Dermis microvascular lymphatic vessel endothelial cell (primary cell): ENCODE data around the gene RDH11. TPM values are rescaled to one million over a fixed set of nuclear protein-coding genes. Genes with fewer than 3 reads are reported as not detected.

Experiments used
- DNase-seq, 2 donors: peaks; one replicate each; pipeline versions ENCODE4 v3.0.0 to v3.0.0-alpha.2; 2010; ENCODE audit warnings: low read depth in 2 of 2
- total RNA-seq: library from RNA; depleted of rRNA; stranded (reverse); fragments of >200 nt; gene quantifications from 2 replicates; pipeline ENCODE4 v1.2.1, GENCODE V29; 2014

Gene RDH11
- total RNA-seq, 1 donor from 2014 or later = 84.6 TPM

DNA sequence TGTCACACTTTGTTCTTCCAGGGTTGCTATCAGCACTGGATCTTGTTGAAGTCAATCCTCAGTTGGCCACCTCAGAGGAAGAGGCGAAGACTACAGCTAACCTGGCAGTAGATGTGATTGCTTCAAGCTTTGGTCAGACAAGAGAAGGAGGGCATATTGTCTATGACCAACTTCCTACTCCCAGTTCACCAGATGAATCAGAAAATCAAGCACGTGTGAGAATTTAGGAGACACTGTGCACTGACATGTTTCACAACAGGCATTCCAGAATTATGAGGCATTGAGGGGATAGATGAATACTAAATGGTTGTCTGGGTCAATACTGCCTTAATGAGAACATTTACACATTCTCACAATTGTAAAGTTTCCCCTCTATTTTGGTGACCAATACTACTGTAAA lies 44.9 kb downstream of the RDH11 start:
- no peak for DNase-seq

DNA sequence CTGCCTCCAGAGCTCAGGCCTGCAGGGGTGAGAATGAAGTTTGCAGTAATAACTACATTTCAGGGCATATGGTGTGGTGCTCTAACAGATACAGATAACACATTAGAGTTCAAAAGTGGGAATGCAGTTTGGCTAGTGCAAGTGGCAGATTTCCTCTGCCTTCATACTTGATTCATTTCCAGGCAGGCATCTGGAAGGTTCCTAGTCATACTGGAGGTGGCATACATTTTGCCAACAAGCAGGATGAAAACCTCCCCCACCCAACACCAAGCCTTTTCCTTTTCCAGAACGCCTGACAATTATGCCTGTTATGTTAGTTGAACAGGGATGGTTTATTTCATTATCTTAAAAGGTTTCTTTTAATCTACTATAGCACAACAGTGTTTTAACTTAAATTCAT lies 45.4 kb downstream of the RDH11 start:
- no peak for DNase-seq

DNA sequence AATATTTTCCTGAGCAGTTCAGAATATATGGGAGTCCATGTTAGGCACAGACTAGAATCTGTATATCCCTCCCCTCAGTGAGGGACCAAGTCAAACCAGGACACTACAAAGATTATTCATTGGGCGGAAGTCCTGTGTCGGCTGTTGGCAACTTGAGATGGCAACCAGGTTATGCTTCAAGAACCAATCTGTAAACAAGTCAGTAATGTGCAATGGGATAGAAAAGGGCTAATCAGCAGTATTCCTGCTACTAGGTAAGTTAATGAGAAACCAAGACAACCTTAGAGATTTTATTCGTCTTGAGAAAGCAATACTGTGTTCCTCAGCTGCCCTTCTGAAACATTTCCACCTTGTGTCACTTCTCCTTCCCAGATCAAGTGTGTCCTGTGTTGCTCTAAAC lies 49.4 kb downstream of the RDH11 start:
- DNase-seq = no peak

DNA sequence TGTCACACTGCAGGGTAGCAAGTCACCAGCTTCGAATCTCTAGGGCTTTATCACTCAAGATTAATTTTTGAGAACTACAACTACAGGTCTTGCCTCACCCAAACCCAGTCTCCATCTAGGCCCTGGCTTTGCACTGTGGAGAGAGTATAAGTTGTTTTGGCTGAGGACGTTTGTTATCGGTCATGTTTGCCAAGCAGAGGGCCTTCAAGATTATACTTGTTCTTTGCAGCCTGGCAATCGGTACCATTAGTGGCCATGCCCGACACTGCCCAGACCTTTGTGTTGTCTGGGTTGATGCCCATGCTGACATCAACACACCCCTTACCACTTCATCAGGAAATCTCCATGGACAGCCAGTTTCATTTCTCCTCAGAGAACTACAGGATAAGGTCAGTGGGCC lies 50.1 kb downstream of the RDH11 start:
- DNase-seq = no peak

DNA sequence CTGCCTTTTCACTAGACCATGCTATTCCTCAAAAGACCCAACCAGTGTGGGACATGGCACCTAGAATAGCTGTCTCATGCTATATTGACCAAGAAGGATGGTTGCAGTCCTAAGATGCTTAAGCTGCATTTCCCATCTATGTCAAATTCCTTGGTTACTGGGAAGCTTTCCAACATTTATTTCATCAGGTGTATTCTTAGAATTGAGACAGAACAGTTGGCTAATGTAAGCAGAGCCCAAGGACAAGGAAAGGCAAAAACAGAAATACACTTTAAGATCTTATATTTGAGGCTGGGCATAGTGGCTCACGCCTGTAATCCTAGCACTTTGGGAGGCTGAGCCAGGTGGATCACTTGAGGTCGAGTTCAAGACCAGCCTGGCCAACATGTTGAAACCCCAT lies 51.1 kb downstream of the RDH11 start:
- DNase-seq = no peak

- no peak for DNase-seq
These were observed 51.9 kb downstream of the RDH11 start for GRCh38 chr14:67643713-67644112.

DNA sequence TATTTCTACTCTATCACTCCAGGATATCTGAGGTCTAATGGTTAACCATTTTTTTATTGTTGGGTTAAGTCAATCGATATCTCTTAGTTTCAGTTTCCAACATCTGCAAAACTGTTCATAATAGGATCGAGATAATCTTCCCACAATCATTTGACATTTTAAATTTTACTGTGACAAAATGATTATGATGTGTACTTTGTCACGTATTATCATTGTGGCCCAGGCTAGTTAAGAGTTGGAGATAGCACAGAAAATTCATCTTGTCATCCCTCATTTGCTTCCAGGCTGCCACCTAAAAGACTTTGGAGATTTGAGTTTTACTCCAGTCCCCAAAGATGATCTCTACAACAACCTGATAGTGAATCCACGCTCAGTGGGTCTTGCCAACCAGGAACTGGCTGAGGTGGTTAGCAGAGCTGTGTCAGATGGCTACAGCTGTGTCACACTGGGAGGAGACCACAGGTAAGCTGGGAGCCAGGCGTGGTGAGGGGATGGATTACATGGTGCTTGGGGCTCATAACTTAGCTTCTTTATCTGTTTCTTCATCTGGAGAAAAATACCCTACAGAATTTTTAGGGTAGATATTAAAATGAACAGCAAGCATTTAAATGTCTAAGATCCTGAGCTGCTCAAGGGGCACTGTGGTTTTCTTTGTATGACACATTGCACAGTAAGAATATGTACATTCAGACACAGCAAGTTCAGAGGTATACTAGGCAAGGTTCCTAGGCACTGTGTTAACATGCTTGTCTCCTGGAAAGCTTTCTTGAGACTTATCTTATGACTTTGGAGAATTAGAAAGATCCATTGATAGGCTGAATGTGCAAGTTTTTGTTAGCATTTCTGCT lies 53.4 kb downstream of the RDH11 start:
- no peak for DNase-seq

- no peak for DNase-seq
These were observed 54.1 kb downstream of the RDH11 start for GRCh38 chr14:67641480-67641879.

DNA sequence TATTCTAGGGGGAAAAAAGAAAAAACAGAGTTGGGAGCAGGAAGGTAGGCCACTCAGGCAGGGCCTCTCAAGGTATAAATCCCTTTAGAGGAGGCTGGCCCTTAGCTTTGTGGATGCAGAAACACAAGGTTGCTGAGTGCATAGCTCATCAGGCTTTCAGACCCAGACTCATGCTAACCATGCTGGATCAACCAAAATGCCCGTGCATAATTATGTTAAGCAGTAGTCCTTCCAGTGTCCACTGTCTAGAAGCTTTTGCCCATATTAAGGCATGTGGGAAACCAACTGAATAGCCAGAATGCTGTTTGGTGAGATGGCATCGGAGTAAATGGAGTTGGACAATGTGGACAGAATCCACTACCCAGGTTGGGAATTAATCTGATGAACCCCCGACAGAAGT lies 56.9 kb downstream of the RDH11 start:
- no peak for DNase-seq

GRCh38 chr14:67636361-67636919 lies 59.1 kb downstream of the RDH11 start:
- DNase-seq = peak in 1 of 2 donors; percentile 55

DNA sequence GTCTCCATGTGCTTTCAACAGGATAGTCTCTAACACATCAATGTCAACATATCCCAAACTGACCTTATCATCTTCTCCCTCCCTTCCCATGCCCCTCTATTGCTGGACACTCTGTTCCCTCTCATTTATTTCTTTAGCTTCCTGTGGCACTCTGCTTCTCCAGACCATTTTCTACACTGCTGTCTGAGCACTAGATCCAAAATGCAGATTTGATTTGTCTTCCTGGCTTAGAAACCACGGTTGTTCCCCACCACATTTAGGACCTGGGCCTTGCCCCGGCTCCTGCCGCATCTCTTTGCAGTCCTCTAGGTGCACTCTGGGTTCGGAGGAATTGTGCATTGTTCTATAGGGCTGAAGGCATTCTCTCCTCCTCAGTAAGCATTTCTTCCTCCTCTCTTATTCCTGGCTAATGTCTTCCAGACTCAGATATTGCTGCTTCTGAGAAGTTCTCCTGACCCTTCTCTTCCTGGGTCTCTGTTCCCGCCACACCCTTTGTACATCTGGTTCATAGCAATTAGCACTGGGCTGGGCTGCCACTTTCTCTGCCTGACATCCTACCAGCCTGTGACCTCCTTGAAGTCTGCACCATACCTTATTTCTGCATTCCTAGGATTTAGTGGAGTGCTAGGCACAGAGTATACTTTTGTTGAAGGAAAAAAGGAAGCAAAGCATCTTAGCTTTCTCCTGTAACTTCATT lies 62.0 kb downstream of the RDH11 start:
- DNase-seq = no peak

- no peak for DNase-seq
These were observed 64.6 kb downstream of the RDH11 start for GRCh38 chr14:67630938-67631337.

DNA sequence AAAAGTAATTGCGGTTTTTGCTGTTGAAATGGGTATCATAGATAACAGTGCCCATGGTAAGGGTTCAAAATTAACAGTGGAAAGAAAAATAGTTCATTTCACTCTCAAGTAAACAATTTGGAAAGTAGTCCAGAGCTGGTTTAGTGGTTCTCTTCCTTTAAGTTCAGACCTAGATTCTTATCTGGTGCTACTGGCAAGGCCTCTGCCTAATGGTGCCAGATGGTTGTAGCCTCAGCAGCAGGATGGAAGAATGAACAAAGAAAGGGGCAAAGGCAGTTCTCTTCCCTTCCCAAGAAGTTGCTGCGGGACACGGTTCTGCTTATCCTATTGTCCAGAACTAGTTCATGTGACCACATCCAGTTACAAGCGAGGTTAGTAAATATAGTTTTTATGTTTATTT lies 65.4 kb downstream of the RDH11 start:
- no peak for DNase-seq

DNA sequence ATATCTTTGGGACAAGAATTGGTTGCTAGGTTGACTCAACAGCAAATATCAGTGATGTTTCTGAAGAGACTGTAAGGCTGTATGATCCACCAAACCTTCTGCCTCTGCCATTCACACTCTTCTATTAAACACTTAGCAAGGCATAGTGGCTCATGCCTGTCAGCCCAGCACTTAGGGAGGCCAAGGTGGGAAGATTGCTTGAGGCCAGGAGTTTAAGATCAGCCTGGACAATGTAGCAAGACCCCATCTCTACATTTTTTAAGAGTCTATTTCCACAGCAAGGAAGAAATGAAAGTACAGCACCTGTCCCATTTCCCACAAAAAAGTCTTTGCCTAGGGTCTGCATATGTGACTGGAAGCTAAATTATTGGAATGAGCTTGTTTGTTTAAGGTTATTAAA lies 68.0 kb downstream of the RDH11 start:
- DNase-seq = no peak

Other genes with a start within 250 kb of the RDH11 start
- 0.64 and 1.1 TPM in 2 replicates for gene TMEM229B, start 207.0 kb downstream of the RDH11 start, total RNA-seq
- 0.13 TPM in 2 replicates for gene PLEKHH1, start 162.5 kb downstream of the RDH11 start, total RNA-seq
- gene PIGH, start 95.5 kb downstream of the RDH11 start, total RNA-seq = 9.2 and 14.2 TPM in 2 replicates
- gene ARG2, start 75.8 kb downstream of the RDH11 start, total RNA-seq = 29.2 and 39.7 TPM in 2 replicates
- gene VTI1B, start 21.1 kb downstream of the RDH11 start, total RNA-seq = 36.2 and 51.2 TPM in 2 replicates
- gene RDH12, start 6.1 kb upstream of the RDH11 start, total RNA-seq = not detected in 2 replicates
- 12.6 and 17.2 TPM in 2 replicates for gene ZFYVE26, start 120.8 kb upstream of the RDH11 start, total RNA-seq
- gene RAD51B, start 124.0 kb upstream of the RDH11 start, total RNA-seq = 6.3 and 9.2 TPM in 2 replicates